WERI-Rb-1 (cell line): ENCODE results near the gene PLXNA2.

Source experiments
- DNase-seq: peaks from one replicate; pipeline ENCODE4 v3.0.0-alpha.2; 2020
- H3K27ac ChIP-seq: fragments of 250-450 bp; sonication (Bioruptor Pico); 2 replicates; pipeline ENCODE4 v1.5.1; 2020; ENCODE audit warnings: mild to moderate bottlenecking, moderate library complexity
- H3K27me3 ChIP-seq: fragments of 250-450 bp; sonication (Bioruptor Pico); 2 replicates; pipeline ENCODE4 v1.5.1; 2021; ENCODE audit warnings: mild to moderate bottlenecking, low read depth, moderate library complexity; ENCODE audit not compliant: insufficient read depth, severe bottlenecking
- H3K36me3 ChIP-seq: fragments of 250-450 bp; sonication (Bioruptor Pico); 2 replicates; pipeline ENCODE4 v1.5.1; 2020; ENCODE audit warnings: mild to moderate bottlenecking, moderate library complexity
- H3K4me3 ChIP-seq: 2 replicates; pipeline ENCODE4 v1.5.1; 2011; ENCODE audit warnings: low read depth, mild to moderate bottlenecking, control low read depth, low read length
- H3K9me3 ChIP-seq: fragments of 250-450 bp; sonication (Bioruptor Pico); 2 replicates; pipeline ENCODE4 v1.5.1; 2021; ENCODE audit warnings: mild to moderate bottlenecking, moderate library complexity; ENCODE audit not compliant: severe bottlenecking
- TF ChIP-seq, protein P1 (sequence below): IDR thresholded peaks from 2 replicates; pipeline ENCODE4 v1.5.1; 2011; ENCODE audit warnings: low read depth, mild to moderate bottlenecking, control low read depth, inconsistent platforms, low read length

PLXNA2 gene

DNA sequence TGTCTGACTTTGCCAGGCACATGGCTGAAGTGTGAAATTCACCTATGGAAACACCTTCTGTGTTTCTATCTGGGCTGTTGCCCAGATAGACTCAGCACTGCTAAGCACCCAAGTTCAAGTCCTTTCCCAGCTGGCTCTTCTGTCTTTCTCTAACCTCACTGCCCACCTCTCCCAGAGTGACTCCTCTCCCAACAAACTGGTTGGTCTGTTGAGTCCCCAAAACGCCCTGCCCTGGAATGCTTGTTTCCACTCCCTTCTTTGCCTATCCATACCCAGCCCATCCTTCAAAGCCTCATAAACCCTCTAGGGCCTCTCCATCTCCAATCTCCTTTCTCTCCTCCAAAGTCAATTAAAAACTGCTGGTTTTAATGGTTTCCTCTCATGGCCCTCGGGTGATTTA, 15.6 kb downstream of the PLXNA2 start:
- TF ChIP-seq, protein P1, sequence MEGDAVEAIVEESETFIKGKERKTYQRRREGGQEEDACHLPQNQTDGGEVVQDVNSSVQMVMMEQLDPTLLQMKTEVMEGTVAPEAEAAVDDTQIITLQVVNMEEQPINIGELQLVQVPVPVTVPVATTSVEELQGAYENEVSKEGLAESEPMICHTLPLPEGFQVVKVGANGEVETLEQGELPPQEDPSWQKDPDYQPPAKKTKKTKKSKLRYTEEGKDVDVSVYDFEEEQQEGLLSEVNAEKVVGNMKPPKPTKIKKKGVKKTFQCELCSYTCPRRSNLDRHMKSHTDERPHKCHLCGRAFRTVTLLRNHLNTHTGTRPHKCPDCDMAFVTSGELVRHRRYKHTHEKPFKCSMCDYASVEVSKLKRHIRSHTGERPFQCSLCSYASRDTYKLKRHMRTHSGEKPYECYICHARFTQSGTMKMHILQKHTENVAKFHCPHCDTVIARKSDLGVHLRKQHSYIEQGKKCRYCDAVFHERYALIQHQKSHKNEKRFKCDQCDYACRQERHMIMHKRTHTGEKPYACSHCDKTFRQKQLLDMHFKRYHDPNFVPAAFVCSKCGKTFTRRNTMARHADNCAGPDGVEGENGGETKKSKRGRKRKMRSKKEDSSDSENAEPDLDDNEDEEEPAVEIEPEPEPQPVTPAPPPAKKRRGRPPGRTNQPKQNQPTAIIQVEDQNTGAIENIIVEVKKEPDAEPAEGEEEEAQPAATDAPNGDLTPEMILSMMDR: no peak
- H3K4me3 ChIP-seq: no peak overlapping the region
- no peaks in the 10 kb centered on the region for H3K9me3 ChIP-seq
- no peaks in the 10 kb centered on the region for H3K27me3 ChIP-seq
- DNase-seq: no peak
- no peak overlapping the region for H3K27ac ChIP-seq
- no peaks in the 10 kb centered on the region for H3K36me3 ChIP-seq

DNA sequence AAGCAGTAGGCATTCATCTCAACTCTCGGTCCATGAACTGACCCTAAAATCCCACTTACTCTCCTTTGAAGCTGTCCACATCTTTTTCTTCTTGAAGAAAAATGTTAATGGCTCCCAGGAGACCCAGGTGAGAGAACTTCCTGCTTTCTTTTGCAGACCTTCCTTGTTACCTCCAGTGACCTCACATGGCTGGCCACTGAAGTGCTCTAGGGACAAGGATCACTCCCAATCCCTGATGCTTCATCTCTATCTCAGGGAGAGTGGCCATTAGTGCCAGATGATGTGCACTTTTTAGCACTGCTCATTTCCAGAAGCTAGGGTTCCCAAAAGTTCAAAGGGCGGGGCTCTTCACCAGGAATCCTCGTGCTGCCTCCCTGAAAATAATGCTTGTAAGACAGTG, 16.2 kb downstream of the PLXNA2 start:
- TF ChIP-seq, protein P1: 0 out of 2 replicates have a peak, but pooled peaks have one; percentile 14
- no peaks in the 10 kb centered on the region for H3K36me3 ChIP-seq
- no peaks in the 10 kb centered on the region for H3K27me3 ChIP-seq
- no peak for DNase-seq
- H3K4me3 ChIP-seq: no peak overlapping the region
- no peaks in the 10 kb centered on the region for H3K9me3 ChIP-seq
- no peak overlapping the region for H3K27ac ChIP-seq

DNA sequence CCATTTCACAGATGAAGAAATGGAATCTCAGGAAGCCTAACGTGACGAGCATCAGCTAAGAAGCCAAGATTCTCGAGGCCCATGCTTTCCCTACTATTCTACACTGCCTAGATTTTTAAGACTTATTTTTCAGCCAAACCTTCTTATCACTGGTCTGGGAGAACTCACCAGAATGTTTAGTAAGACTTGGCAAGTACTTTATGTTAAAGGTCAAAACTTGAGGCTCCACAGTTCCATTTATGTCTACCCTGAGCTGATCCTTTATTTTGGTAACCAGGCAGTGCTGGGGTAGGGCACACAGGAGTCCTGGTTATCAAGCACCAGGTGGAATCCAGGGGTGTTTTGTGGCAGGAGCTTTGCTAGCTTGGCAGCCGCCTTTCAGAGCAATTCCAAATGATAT, 16.8 kb downstream of the PLXNA2 start:
- Histone ChIP-seq H3K27ac (no peak overlapping the region), H3K4me3 (no peak overlapping the region), H3K9me3 (no peaks in the 10 kb centered on the region), H3K27me3 (no peaks in the 10 kb centered on the region), H3K36me3 (no peaks in the 10 kb centered on the region)
- no peak for DNase-seq
- TF ChIP-seq, protein P1: no peak

DNA sequence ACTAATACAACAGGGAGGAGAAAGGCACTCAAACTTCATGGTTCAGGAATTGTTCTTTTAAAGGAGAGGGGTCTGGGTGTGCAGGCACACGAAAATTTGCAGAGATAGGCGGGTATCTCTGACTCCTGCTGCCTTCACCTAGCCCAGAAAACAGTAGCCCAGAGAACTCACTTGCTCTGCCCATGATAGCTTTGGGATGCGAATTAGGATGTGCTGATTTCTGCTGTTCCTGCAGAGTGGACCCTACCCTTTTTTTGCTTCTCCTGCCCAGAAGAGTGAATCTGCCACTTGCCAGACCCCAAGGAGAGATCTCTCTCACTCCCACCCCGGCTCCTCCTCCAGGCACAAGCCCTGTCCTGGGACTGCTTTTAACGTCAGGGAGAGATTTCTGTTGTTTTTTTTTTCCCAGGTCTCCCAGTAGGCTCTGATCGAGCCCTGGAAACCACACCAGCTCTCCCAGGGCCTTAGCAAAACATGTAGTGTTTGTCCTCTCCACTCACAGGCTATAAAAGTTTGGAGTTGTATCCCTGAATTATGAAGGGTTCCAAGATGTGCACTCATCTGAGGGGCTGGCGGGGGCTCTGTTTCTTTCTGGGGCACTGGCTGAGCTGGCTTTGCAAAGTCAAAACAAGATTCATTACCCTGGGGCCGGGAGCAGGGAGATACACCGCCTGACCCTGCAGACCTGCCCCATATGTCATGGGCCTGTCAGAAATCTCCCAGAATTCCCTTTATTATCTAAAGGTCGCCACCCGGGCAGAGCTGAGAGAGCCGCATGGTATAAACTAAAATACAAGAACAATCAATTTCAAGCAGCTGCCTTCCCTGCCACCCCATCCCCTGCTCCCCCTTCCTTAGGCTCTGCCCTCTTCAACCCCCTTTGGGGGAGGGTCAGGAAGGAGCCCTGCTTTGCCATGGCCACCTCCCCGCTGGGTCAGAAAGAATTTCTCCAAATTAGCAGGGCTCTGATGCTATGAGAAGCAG, 17.9 kb downstream of the PLXNA2 start:
- Histone ChIP-seq H3K4me3 (no peak overlapping the region), H3K27me3 (no peaks in the 10 kb centered on the region), H3K9me3 (no peaks in the 10 kb centered on the region), H3K27ac (no peak overlapping the region), H3K36me3 (no peaks in the 10 kb centered on the region)
- DNase-seq: no peak
- TF ChIP-seq, protein P1: no peak

DNA sequence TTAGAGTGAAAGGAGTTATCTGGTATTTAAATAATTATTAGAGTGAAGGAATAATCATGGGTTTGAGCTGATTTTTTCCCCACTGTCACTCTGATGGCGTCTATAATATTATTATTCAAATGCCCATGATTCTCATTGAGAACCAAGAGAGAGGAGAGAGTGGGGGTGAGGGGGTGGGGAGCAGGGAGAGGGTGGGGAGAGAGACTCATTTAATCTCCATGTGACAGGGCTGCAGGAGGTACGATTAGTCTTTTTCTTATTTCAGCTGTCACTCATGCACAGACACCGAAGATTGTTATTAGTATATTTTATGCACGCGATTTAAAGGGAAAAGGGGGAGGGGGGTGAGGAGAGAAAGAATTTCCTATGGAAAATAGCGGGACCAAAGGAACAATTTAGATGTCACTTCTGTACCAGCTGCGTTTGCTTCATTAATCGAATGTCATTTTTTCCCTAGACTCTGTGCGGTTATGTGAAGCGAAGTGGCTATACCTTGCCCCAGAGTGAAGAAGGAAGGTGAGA, 19.9 kb downstream of the PLXNA2 start:
- no peak overlapping the region for H3K4me3 ChIP-seq
- DNase-seq: no peak
- no peaks in the 10 kb centered on the region for H3K9me3 ChIP-seq
- TF ChIP-seq, protein P1: no peak
- no peak overlapping the region for H3K27ac ChIP-seq
- no peaks in the 10 kb centered on the region for H3K36me3 ChIP-seq
- no peaks in the 10 kb centered on the region for H3K27me3 ChIP-seq
